Gastrocnemius medialis (tissue), 4 donors: ENCODE measurements around the gene EN2. TPM values are rescaled to one million over a fixed set of nuclear protein-coding genes. Genes with fewer than 3 reads are reported as not detected.

Source experiments
- ATAC-seq, 2 donors: fragments of 150-250 bp; one replicate each; pipeline ENCODE4 v1.9.1; 2016
- DNase-seq, 2 donors: peaks; one replicate each; pipeline ENCODE4 v3.0.0-alpha.2; 2019
- H3K27ac ChIP-seq, 4 donors: fragments of 200-600 bp; sonication (generic); 1 replicate in 1 of 4; 2 replicates in 3 of 4; pipeline ENCODE4 v1.5.1; 2016 to 2018; ENCODE audit warnings: mild to moderate bottlenecking in 2 of 4, moderate library complexity in 1 of 4
- H3K27me3 ChIP-seq, 3 donors: fragments of 200-600 bp; sonication (generic) in 2 of 3; 1 replicate in 1 of 3; 2 replicates in 2 of 3; pipeline versions ENCODE4 v1.5.1 to v1.6.0; 2016 to 2019; ENCODE audit warnings: mild to moderate bottlenecking in 1 of 3, moderate library complexity in 1 of 3
- H3K36me3 ChIP-seq, 2 donors: fragments of 200-600 bp; sonication (generic) in 1 of 2; one replicate each; pipeline ENCODE4 v1.5.1; 2017 to 2018
- H3K4me1 ChIP-seq, 2 donors: fragments of 200-600 bp; sonication (generic) in 1 of 2; one replicate each; pipeline ENCODE4 v1.5.1; 2016 to 2017; ENCODE audit warnings: mild to moderate bottlenecking in 2 of 2
- H3K4me3 ChIP-seq, 4 donors: fragments of 200-600 bp; sonication (generic) in 3 of 4; 1 replicate in 1 of 4; 2 replicates in 3 of 4; pipeline ENCODE4 v1.5.1; 2016 to 2019; ENCODE audit warnings: mild to moderate bottlenecking in 2 of 4
- H3K9me3 ChIP-seq, 3 donors: fragments of 200-600 bp; sonication (generic) in 2 of 3; 1 replicate in 1 of 3; 2 replicates in 2 of 3; pipeline ENCODE4 v1.5.1; 2016 to 2019
- CTCF ChIP-seq, 5 experiments: fragments of 450-650 bp in 3 of 5; fragments of 200-600 bp in 2 of 5; sonication (generic) in 2 of 5; IDR thresholded peaks in 4 of 5; conservative IDR thresholded peaks in 1 of 5; 1 replicate in 4 of 5; 2 replicates in 1 of 5; pipeline ENCODE4 v1.5.1; 2016 to 2019; ENCODE audit warnings: antibody characterized with exemption in 5 of 5, mild to moderate bottlenecking in 3 of 5, moderate library complexity in 3 of 5
- POLR2A ChIP-seq, 2 donors: fragments of 450-650 bp; IDR thresholded peaks; one replicate each; pipeline ENCODE4 v1.6.1; 2017; ENCODE audit warnings: antibody characterized with exemption in 2 of 2, mild to moderate bottlenecking in 2 of 2, moderate library complexity in 2 of 2
- in situ Hi-C, 4 donors: fragments of 200-750 bp; cut with MboI; loops; one replicate each; pipeline versions ENCODE4 v1.15.0 to v1.8.0; 2017; ENCODE audit warnings: low sequenced_read_pairs in 4 of 4
- intact Hi-C: fragments of 100-400 bp; cut with DNase I; formaldehyde crosslinking; loops from one replicate; pipeline ENCODE4 v1.15.1; 2023; ENCODE audit warnings: low total_unique reads
- total RNA-seq, 4 donors: library from RNA; depleted of rRNA; stranded (reverse); fragments of >200 nt; gene quantifications; one replicate each; pipeline versions ENCODE4 v1.1.0 to v1.2.3, GENCODE V29; 2016

The EN2 gene
- total RNA-seq, 4 donors from 2014 or later = 0.31 to 1.2 (median 0.65) TPM

DNA sequence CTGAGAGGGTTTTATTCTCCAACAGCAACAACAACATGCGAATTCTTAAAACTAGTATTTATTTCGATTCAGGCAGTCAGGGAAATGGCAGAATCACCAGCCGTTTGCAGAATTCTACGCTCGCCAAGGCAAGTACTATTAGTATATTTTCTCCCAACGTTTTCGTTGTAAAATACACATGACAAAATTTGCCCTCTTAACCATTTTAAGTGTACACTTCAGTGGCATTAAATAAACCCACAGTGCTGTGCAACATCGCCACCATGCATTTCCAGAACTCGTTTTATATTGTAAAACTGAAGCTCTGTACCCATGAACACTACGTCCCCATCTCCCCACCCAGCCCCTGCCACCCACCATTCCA is 10.8 kb downstream of the EN2 start:
- Histone ChIP-seq H3K4me1 (peaks cover 0 to 11% of the 10 kb centered on the region in 2 donors), H3K27me3 (peaks cover 97 to 98% (median 97%) of the 10 kb centered on the region in 3 donors), H3K4me3 (peak overlapping the region in 2 of 4 donors; percentile 26 to 41), H3K9me3 (no peaks in the 10 kb centered on the region), H3K36me3 (no peaks in the 10 kb centered on the region), H3K27ac (no peak overlapping the region)
- intact Hi-C loops (no loop called here), in situ Hi-C loops (no loop called here)
- TF ChIP-seq CTCF (IDR thresholded peaks at IDR 0.05 in 4 of 5, conservative IDR thresholded peaks at IDR 0.05 in 1 of 5) (no peak), POLR2A (IDR thresholded peaks at IDR 0.05) (no peak)
- DNase-seq (no peak), ATAC-seq (no peak)

DNA sequence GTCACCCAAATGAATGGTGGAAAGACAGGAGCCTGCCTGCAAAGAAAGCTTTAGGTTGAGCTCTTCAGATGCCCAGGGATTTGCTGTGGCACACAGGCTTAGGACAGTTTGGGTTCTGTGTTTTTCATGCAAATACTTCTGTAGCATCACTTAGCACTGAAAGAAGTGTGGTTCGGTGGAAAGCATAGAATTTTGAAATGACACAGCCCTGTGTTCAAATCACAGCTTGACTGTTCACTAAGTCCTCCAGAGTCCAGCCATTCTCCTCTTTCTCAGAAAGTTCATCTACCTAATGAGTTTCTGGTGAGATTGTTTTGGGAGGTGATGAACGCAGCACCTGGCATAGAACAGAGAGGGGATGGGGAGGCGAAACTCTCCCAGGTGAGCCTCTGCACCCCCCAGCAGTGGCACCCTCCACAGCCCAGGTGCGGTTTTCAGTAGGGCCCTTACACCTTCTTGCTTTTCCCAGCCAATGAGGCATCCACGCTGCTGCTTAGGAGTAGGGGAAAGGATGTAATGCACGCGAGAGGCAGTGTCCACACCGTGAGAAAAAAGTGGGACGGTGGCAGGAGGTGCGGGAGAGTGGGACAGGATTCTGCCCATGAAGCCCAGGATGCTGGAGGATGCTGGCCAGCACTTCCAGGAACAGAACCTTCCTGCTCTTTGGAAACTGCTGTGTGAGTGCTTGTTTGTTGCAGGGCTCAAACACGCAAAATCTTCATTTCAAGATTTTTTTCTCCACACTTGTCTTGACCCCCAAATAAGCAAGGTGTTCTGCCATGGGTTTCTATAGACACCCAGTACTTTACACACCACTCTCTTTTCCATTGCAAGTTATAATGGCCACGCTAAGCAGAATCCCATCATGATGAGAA is 11.6 kb downstream of the EN2 start:
- H3K9me3 ChIP-seq = no peaks in the 10 kb centered on the region
- DNase-seq (no peak), ATAC-seq (no peak)
- H3K27me3 ChIP-seq = peaks cover 97 to 99% (median 98%) of the 10 kb centered on the region in 3 donors
- TF ChIP-seq POLR2A (IDR thresholded peaks at IDR 0.05) (no peak), CTCF (IDR thresholded peaks at IDR 0.05 in 4 of 5, conservative IDR thresholded peaks at IDR 0.05 in 1 of 5) (no peak)
- no peaks in the 10 kb centered on the region for H3K36me3 ChIP-seq
- no peak overlapping the region for H3K4me3 ChIP-seq
- intact Hi-C loops (no loop called here), in situ Hi-C loops (no loop called here)
- H3K27ac ChIP-seq = no peak overlapping the region
- peaks cover 0 to 11% of the 10 kb centered on the region in 2 donors for H3K4me1 ChIP-seq

- intact Hi-C loops = no loop called here
- Histone ChIP-seq H3K27me3 (peaks cover 96 to 99% (median 98%) of the 10 kb centered on the region in 3 donors), H3K36me3 (no peaks in the 10 kb centered on the region), H3K4me1 (peaks cover 0 to 11% of the 10 kb centered on the region in 2 donors), H3K27ac (no peak overlapping the region), H3K4me3 (no peak overlapping the region), H3K9me3 (no peaks in the 10 kb centered on the region)
- ATAC-seq (no peak), DNase-seq (no peak)
- in situ Hi-C loops = no loop called here
- TF ChIP-seq CTCF (IDR thresholded peaks at IDR 0.05 in 4 of 5, conservative IDR thresholded peaks at IDR 0.05 in 1 of 5) (no peak), POLR2A (IDR thresholded peaks at IDR 0.05) (no peak)
Measured at GRCh38 chr7:155470186-155470487, 12.2 kb downstream of the EN2 start.

- no peak overlapping the region for H3K4me3 ChIP-seq
- intact Hi-C loops = no loop called here
- peaks cover 95 to 99% (median 97%) of the 10 kb centered on the region in 3 donors for H3K27me3 ChIP-seq
- H3K27ac ChIP-seq = no peak overlapping the region
- H3K36me3 ChIP-seq = no peaks in the 10 kb centered on the region
- TF ChIP-seq POLR2A (IDR thresholded peaks at IDR 0.05) (no peak), CTCF (IDR thresholded peaks at IDR 0.05 in 4 of 5, conservative IDR thresholded peaks at IDR 0.05 in 1 of 5) (no peak)
- H3K4me1 ChIP-seq = peaks cover 0 to 11% of the 10 kb centered on the region in 2 donors
- in situ Hi-C loops = no loop called here
- no peaks in the 10 kb centered on the region for H3K9me3 ChIP-seq
- DNase-seq (no peak), ATAC-seq (no peak)
Measured at GRCh38 chr7:155470686-155471638, 13.0 kb downstream of the EN2 start.
